GM23248 (cell line): Measurements from ENCODE around the gene LARP1.

Experiments
- EZH2 ChIP-seq: fragments of 200-600 bp; sonication (generic); IDR thresholded peaks from 2 replicates; pipeline ENCODE4 v1.6.1; 2018; ENCODE audit warnings: antibody characterized with exemption, mild to moderate bottlenecking; ENCODE audit not compliant: insufficient read depth, poor library complexity, severe bottlenecking
- EZH2phosphoT487 ChIP-seq: fragments of 200-600 bp; sonication (generic); IDR thresholded peaks from 2 replicates; pipeline ENCODE4 v1.6.1; 2018; ENCODE audit warnings: antibody characterized with exemption, moderate library complexity, mild to moderate bottlenecking, low read depth; ENCODE audit not compliant: insufficient read depth

GRCh38 chr5:154858297-154858971 lies 103.3 kb downstream of the LARP1 start, which contains the start of gene CNOT8:
- TF ChIP-seq EZH2, result no peak
- TF ChIP-seq EZH2phosphoT487, result no peak
